ENCODE results near the gene CCL17.

The CCL17 gene

GRCh38 chr16:57403965-57404817 lies at the start of gene CCL17:
TSS of gene CCL17 (plus strand) at chr16:57404767. CDS start at chr16:57413933, 9,166 bp downstream.
- Mint-ChIP-seq H3K4me1 (peaks cover 43% of the 10 kb centered on the region), H3K27me3 (no peaks in the 10 kb centered on the region), H3K27ac (peak within 1 kb of the TSS; percentile 58), H3K9me3 (no peaks in the 10 kb centered on the region), H3K36me3 (no peaks in the 10 kb centered on the region), H3K4me3 (no peak within 1 kb of the TSS)
- ATAC-seq: no peak

DNA sequence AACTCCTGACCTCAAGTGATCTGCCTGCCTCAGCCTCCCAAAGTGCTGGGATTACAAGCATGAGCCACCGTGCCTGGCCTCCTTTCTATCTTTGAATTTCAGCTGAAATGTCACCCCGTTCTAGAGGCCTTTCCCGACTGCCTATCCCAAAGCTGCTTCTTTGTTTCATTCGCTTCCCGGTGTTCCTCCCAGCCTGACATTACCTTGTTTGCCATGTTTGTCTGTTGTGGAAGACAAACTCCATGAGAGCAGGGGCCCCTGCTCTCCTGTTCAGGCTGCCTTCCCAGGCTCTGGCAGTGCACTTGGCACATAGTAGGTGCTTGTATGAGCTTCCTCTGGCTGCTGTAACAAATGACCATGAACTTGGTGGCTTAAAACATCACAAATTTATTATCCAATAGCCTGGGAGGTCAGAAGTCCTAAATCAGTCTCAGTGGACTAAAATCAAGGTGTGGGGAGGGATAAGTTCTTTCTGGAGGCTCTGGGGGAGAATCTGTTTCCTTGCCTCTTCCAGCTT lies 48.6 kb upstream of the CCL17 start:
- Mint-ChIP-seq H3K27ac (peak overlapping the region; percentile 94), H3K4me3 (no peak overlapping the region), H3K4me1 (peaks cover 70% of the 10 kb centered on the region), H3K27me3 (no peaks in the 10 kb centered on the region), H3K9me3 (peaks cover 3% of the 10 kb centered on the region), H3K36me3 (peaks cover 24% of the 10 kb centered on the region)
- ATAC-seq: no peak

DNA sequence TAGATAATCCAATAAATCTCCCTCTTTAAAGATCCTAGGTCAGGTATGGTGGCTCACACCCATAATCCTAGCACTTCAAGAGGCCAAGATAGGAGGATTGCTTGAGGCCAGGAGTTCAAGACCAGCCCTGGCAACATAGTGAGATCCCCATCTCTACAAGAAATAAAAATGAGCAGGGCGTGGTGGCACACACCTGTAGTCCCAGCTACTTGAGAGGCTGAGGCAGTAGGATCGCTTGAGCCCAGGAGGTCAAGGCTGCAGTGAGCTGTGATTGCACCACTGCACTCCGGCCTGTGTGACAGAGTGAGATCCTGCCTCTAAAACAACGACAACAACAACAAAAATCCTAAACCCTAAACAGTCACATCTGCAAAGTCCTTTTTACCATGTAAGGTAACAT lies 48.0 kb upstream of the CCL17 start:
- Mint-ChIP-seq H3K9me3 (peaks cover 3% of the 10 kb centered on the region), H3K4me3 (no peak overlapping the region), H3K27me3 (no peaks in the 10 kb centered on the region), H3K36me3 (peaks cover 29% of the 10 kb centered on the region), H3K4me1 (peaks cover 73% of the 10 kb centered on the region), H3K27ac (peak overlapping the region; percentile 94)
- no peak for ATAC-seq

DNA sequence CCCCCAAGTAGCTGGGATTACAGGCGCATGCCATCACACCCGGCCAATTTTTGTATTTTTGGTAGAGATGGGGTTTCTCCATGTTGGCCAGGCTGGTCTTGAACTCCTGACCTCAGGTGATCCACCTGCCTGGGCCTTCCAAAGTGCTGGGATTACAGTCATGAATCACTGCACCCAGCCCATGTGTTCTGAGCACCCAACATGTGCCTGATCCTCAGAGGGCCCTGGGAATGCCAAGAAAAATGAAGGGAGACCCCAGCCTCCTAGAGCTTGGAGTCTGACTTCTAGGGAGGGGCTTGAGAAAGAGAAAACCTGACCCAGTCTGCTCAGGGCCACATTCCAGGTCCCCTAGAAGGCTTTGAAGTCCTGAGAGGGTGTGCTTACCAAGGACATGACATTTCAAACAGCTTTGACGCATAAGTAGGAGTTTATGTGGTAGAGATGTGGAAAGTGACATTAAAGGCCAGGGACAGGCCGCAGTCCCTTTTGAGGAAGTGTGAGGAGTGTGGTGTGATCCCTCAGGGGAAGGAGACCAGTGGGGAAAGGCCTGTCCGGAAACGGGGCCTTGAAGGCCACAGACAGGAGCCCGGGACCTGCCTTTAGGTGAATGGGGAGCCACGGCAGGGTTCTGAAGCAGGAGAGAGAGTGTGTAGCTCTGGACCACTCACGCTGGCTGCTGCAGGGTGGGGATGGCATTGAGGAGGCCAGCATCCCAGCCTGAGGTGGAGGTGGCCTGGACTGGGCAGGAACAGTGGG lies 47.1 kb upstream of the CCL17 start:
- Mint-ChIP-seq H3K9me3 (no peaks in the 10 kb centered on the region), H3K27ac (peak overlapping the region; percentile 94), H3K27me3 (no peaks in the 10 kb centered on the region), H3K4me1 (peaks cover 66% of the 10 kb centered on the region), H3K36me3 (peaks cover 28% of the 10 kb centered on the region), H3K4me3 (peak overlapping the region; percentile 77)
- peak; percentile 86 for ATAC-seq

DNA sequence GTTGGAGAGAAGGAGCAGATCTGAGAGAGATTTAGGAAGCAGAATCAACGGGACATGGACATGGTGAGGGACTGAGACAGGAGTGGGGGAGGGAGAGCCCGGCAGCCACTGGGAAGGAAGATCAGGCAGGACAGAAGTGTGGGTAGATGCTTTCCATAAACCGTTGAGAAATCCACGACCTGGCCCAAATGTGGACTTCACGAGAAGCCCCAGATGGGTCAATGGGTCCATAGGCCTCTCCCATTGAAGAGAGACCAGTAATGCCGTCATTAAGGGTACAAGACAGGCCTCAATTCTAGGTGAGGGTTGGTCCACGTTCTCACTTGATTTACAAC lies 46.5 kb upstream of the CCL17 start:
- peak overlapping the region; percentile 77 for H3K4me3 Mint-ChIP-seq
- H3K36me3 Mint-ChIP-seq: peaks cover 32% of the 10 kb centered on the region
- H3K27ac Mint-ChIP-seq: peak overlapping the region; percentile 94
- peaks cover 63% of the 10 kb centered on the region for H3K4me1 Mint-ChIP-seq
- ATAC-seq: peak; percentile 52
- no peaks in the 10 kb centered on the region for H3K27me3 Mint-ChIP-seq
- H3K9me3 Mint-ChIP-seq: no peaks in the 10 kb centered on the region

GRCh38 chr16:57358527-57359095 lies 46.0 kb upstream of the CCL17 start, which contains the start of gene CCL22:
TSS of gene CCL22 (plus strand) at chr16:57358783. CDS start at chr16:57358817, 34 bp downstream.
- Mint-ChIP-seq H3K9me3 (no peaks in the 10 kb centered on the region), H3K27me3 (no peaks in the 10 kb centered on the region), H3K4me1 (peaks cover 63% of the 10 kb centered on the region), H3K4me3 (peak within 1 kb of the TSS; percentile 77), H3K36me3 (peaks cover 38% of the 10 kb centered on the region), H3K27ac (peak within 1 kb of the TSS; percentile 94)
- ATAC-seq: peak; percentile 85

- no peak for ATAC-seq
- no peaks in the 10 kb centered on the region for H3K9me3 Mint-ChIP-seq
Measured at GRCh38 chr16:57360321-57360935, 44.1 kb upstream of the CCL17 start.

DNA sequence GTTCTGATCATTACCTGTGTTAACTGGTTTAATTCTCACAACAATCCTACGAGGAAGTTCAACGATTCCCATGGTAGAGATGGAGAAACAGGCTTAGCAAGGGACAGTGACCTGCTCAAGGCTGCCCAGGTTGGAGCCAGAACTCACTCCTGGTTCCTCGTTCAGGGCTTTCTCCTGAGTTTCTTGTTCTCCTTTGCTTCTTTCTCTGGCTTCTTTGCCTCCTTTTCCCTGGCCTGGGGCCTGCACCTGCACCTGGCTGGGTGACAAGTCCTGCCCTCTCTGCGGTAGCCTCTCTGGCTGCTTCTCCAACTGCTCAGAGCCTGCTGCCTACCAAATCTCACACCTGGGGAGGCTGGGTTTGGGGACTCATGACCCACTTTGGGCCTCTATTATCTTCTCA lies 43.2 kb upstream of the CCL17 start:
- peak overlapping the region; percentile 94 for H3K27ac Mint-ChIP-seq
- no peaks in the 10 kb centered on the region for H3K27me3 Mint-ChIP-seq
- no peaks in the 10 kb centered on the region for H3K9me3 Mint-ChIP-seq
- peaks cover 55% of the 10 kb centered on the region for H3K36me3 Mint-ChIP-seq
- no peak for ATAC-seq
- H3K4me1 Mint-ChIP-seq: peaks cover 60% of the 10 kb centered on the region
- H3K4me3 Mint-ChIP-seq: peak overlapping the region; percentile 77

More at GRCh38 chr16:57360321-57360935, 44.1 kb upstream of the CCL17 start:
- Mint-ChIP-seq H3K27ac (peak overlapping the region; percentile 94), H3K36me3 (peaks cover 54% of the 10 kb centered on the region), H3K4me3 (peak overlapping the region; percentile 77), H3K27me3 (no peaks in the 10 kb centered on the region), H3K4me1 (peaks cover 68% of the 10 kb centered on the region)

- Mint-ChIP-seq H3K4me3 (peak overlapping the region; percentile 58), H3K27me3 (no peaks in the 10 kb centered on the region), H3K36me3 (peaks cover 55% of the 10 kb centered on the region), H3K27ac (peak overlapping the region; percentile 51), H3K9me3 (no peaks in the 10 kb centered on the region), H3K4me1 (peaks cover 51% of the 10 kb centered on the region)
- no peak for ATAC-seq
Measured at GRCh38 chr16:57364143-57364542, 40.4 kb upstream of the CCL17 start.

GRCh38 chr16:57366544-57367040 lies 38.0 kb upstream of the CCL17 start:
- peaks cover 36% of the 10 kb centered on the region for H3K36me3 Mint-ChIP-seq
- no peaks in the 10 kb centered on the region for H3K27me3 Mint-ChIP-seq
- ATAC-seq: peak; percentile 55
- no peaks in the 10 kb centered on the region for H3K9me3 Mint-ChIP-seq
- H3K27ac Mint-ChIP-seq: peak overlapping the region; percentile 51
- peak overlapping the region; percentile 39 for H3K4me3 Mint-ChIP-seq
- H3K4me1 Mint-ChIP-seq: peaks cover 47% of the 10 kb centered on the region

DNA sequence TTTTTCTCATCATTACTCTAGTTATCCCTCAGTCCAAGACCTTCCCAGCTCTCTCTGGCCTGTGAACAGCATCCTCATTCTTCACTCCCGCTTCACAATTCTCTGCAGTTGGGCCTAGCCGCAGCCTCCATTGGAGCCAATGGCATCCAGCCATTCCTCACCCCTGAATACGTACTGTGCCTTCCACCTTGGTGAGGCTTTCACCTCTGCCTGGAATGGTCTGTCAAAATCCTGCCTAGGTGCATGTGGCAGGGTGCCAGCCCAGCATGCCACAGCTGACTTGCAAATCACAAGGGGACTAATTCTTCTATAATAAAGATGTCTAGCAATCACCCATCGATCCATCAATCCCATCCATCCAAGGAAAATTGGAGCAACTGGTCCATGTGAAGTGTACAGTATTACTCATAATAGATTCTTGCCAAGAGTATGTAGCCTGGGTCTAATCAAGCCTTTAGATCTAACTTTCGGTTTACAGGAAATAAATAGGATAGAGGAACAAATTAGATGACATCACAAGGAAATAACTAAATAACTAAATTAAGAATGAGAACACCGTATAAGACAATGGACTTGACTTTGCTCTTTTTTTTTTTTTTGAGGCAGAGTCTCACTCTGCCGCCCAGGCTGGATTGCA lies 37.3 kb upstream of the CCL17 start:
- no peaks in the 10 kb centered on the region for H3K27me3 Mint-ChIP-seq
- H3K4me1 Mint-ChIP-seq: peaks cover 45% of the 10 kb centered on the region
- H3K27ac Mint-ChIP-seq: peak overlapping the region; percentile 51
- H3K36me3 Mint-ChIP-seq: peaks cover 32% of the 10 kb centered on the region
- H3K9me3 Mint-ChIP-seq: no peaks in the 10 kb centered on the region
- ATAC-seq: peak; percentile 16
- H3K4me3 Mint-ChIP-seq: peak overlapping the region; percentile 39

- Mint-ChIP-seq H3K27me3 (no peaks in the 10 kb centered on the region), H3K27ac (no peak overlapping the region), H3K4me3 (no peak overlapping the region), H3K4me1 (peaks cover 67% of the 10 kb centered on the region), H3K9me3 (peaks cover 5% of the 10 kb centered on the region), H3K36me3 (peaks cover 6% of the 10 kb centered on the region)
- ATAC-seq: no peak
Measured at GRCh38 chr16:57371494-57372371, 32.8 kb upstream of the CCL17 start.

- H3K9me3 Mint-ChIP-seq: peaks cover 5% of the 10 kb centered on the region
- no peak within 1 kb of the TSS for H3K4me3 Mint-ChIP-seq
- H3K36me3 Mint-ChIP-seq: peaks cover 6% of the 10 kb centered on the region
- ATAC-seq: no peak
- peak within 1 kb of the TSS; percentile 79 for H3K27ac Mint-ChIP-seq
- no peaks in the 10 kb centered on the region for H3K27me3 Mint-ChIP-seq
- peaks cover 69% of the 10 kb centered on the region for H3K4me1 Mint-ChIP-seq
Measured at GRCh38 chr16:57372372-57373116, 32.0 kb upstream of the CCL17 start, which contains the start of gene CX3CL1. TSS of gene CX3CL1 (plus strand) at chr16:57372490. CDS start at chr16:57372569, 79 bp downstream.

Measured in stimulated activated memory B cell treated with anti-CD40 and anti-IgM and Interleukin-4, amounts not matched to agents 10 μg/mL and 1 μg/mL and 100 μg/mL, for 72 hours (primary cell).